ENCODE data around the gene THOC1.
A peak's percentile ranks its signal among the peaks of the same experiment; 100 is the strongest.

THOC1 gene

DNA sequence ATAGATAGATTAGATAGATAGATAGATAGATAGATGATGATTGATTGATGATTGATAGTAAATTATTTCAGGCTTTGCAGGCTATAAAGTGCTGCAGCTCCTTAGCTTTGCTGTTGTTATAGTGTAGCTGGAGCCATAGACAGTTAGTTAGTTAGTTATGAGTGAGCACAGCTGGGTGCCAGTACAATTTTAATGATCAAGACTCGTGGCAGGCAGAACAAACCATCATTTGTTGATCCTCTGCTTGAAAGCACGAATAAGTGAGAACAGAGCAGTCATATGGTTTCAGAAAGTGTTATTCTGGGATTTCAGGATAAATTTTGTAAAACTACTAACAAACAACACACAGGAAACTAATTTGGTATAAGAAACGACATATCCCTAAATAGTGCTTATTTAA is 53.9 kb downstream of the THOC1 start:
- DNase-seq (ENCODE audit: low read depth) = no peak

DNA sequence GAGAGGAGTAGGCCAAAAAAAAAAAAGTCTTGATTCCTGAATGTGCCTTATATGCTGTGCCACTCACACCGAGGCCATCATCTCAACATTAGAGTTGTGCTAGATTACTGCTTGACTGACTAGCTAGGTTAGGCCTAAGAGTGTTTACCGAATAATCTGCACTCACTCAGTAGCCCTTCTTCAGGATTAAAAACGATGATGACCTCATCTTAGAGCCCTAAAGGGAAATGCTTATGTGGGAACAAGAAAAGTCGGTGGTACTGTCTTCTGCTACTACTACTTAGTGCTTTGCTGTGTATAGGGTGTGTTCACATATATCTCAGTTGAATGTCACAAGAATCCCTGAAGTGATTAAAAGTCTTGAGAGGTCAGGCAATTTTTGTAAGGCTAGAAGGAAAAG is 54.3 kb downstream of the THOC1 start:
- no peak for DNase-seq (ENCODE audit: low read depth)

DNA sequence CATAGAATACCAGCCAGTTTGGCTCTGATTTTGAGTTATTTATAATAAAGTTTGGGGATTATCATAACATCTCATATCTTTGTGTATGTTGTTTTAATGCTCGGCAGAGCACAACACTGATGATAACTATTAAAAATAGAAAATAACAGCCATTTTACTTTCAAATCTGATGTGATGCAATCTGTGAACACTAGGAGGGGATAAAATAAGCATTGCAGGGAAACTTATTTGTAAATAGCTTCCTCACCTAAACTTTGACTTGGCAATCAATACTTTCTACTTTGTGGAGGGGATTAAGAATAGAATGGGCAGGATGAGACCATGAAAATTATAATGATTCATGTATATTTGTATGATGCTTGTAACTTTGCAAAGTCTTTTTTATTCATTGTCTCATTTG is 55.1 kb downstream of the THOC1 start:
- DNase-seq (ENCODE audit: low read depth) = no peak

DNA sequence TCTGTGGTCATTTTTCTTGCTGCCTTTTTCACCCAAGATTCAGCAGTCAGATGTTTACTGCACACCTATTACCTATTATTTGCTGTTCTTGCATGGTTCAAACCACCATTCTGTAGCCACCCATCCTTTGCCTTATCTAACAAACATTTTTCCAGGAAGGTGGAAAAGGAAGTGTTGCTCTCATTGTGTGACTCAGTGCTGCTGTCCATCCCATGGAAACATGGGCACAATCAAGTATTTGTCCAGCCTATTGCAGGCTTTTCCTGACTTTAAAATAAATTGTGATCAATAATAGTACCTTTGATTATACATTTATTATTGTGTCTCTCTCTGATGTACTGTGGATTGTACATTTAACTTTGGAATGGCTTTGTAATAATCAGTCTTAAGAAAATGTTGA is 56.3 kb downstream of the THOC1 start:
- DNase-seq (ENCODE audit: low read depth) = no peak

GRCh38 chr18:210733-211132 is 57.1 kb downstream of the THOC1 start:
- no peak for DNase-seq (ENCODE audit: low read depth)

- DNase-seq (ENCODE audit: low read depth) = no peak
Measured at GRCh38 chr18:210075-210474, 57.8 kb downstream of the THOC1 start.

DNA sequence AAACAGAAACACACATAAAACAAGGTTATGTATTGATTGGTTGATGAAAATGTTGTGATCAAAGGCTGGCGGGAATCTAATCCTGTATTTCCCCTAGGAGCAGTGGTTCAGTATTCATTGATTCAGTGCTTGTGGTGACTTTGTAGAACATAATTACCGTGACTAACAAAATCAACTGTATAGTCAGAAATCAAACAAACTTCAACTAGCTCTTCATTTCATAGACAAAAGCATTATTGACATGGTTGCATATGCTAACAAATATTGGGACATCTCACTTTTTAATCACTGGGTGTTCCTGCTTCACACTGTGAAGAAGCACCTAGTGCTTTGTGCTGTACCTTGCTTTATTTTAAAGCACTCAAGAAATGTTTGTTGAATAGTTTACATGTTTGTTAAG is 68.1 kb downstream of the THOC1 start:
- DNase-seq (ENCODE audit: low read depth) = no peak

DNA sequence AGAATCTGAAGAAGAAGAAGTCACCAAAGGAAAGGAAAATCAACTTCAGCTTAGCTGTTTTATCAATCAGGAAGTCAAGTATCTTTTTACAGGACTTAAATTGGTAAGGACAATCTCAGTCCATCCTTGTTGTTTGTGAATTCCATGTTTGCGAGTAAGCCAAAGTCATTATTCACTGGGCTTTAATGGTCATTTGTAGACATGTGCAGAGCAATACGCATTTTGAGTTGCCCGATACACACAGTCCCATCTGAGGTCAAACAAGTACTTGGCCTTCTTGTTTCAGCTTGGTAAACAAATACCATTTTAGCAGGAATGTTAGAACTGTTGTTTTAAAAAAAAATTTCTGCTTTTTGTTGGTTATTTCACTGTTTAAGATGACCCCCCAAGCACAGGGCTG is 68.6 kb downstream of the THOC1 start:
- no peak for DNase-seq (ENCODE audit: low read depth)

DNA sequence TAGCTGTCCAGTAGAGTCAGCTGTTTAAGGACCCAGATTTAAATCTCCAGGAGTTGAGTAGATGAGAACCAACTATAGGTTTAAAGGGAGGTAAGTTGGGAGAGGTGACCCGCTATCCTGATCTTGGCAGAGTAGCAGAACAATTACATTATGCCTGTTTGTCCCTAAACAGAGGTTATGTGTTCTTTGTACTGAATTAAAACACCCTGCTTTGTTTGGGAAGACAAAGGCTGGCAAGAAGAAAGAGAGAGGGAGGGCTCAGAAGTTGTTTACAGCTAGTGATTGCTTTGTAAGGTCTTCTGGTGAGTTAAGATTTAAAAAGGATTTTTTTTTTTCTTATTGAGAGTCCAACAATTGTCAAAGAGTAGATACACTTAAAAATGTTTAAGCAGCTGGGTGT is 72.2 kb downstream of the THOC1 start:
- no peak for DNase-seq (ENCODE audit: low read depth)

GRCh38 chr18:192801-193200 is 75.0 kb downstream of the THOC1 start:
- DNase-seq (ENCODE audit: low read depth) = no peak

DNA sequence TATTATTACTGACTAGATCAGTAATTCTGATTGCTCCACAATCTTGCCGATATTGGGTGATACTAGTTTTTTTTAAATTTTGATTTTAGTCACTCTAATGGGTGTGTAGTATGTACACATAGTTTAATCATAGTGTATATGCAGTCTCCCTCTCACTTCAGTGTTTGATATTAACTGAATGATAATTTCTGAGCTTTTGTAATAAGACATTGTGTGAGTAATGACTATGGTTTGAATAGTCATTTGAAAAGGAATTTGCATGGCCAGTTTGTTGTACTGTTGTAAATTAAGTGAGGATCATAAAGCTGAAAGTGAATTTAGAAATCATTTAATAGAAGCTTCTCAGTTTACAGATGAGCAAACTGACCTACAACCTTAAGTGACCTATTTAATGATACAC is 76.1 kb downstream of the THOC1 start:
- peak; percentile 3 for DNase-seq (ENCODE audit: low read depth)

- no peak for DNase-seq (ENCODE audit: low read depth)
Measured at GRCh38 chr18:189254-189653, 78.6 kb downstream of the THOC1 start.

GRCh38 chr18:183769-184168 is 84.1 kb downstream of the THOC1 start:
- no peak for DNase-seq (ENCODE audit: low read depth)

GRCh38 chr18:181711-182110 is 86.1 kb downstream of the THOC1 start:
- DNase-seq (ENCODE audit: low read depth) = no peak

DNA sequence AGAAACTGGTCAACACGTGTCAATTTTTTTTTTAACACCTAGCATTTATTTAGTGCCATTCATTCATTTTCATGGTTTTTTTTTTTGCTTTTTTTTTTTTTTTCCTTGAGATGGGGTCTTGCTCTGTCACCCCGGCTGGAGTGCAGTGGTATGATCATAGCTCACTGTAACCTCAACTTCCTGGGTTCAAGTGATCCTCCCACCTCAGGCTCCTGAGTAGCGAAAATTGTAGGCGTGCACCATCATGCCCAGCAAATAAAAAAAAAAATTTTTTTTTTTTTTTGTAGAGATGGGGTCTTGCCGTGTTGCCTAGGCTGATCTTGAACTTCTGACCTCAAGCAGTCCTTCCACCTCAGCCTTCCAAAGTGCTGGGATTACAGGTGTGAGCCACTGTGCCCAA is 88.3 kb downstream of the THOC1 start:
- DNase-seq (ENCODE audit: low read depth) = no peak

- no peak for DNase-seq (ENCODE audit: low read depth)
Measured at GRCh38 chr18:172361-172760, 95.5 kb downstream of the THOC1 start.

All from fibroblast of gingiva (primary cell).